HFFc6 (cell line): ENCODE results near the gene NNT. TPM values are rescaled to one million over a fixed set of nuclear protein-coding genes. Genes with fewer than 3 reads are reported as not detected.

Experiments
- DNase-seq: peaks from one replicate; pipeline ENCODE4 v3.0.0-alpha.2; 2018
- H3K27ac Mint-ChIP-seq: 2 replicates; pipeline ENCODE4 v1.8.0; 2020; ENCODE audit warnings: mild to moderate bottlenecking, mixed read lengths
- H3K27me3 Mint-ChIP-seq: 2 replicates; pipeline ENCODE4 v1.8.0; 2021; ENCODE audit warnings: mild to moderate bottlenecking, moderate library complexity, mixed read lengths; ENCODE audit not compliant: insufficient read depth
- H3K36me3 Mint-ChIP-seq: 2 replicates; pipeline ENCODE4 v1.8.0; 2021; ENCODE audit warnings: low read depth, mixed read lengths
- H3K4me1 Mint-ChIP-seq: 2 replicates; pipeline ENCODE4 v1.8.0; 2020; ENCODE audit warnings: low read depth, mixed read lengths
- H3K4me3 Mint-ChIP-seq: 2 replicates; pipeline ENCODE4 v1.8.0; 2020; ENCODE audit warnings: mild to moderate bottlenecking, moderate library complexity, mixed read lengths
- H3K9me3 Mint-ChIP-seq: 2 replicates; pipeline ENCODE4 v1.8.0; 2020; ENCODE audit warnings: mild to moderate bottlenecking, mixed read lengths
- total RNA-seq, 6 experiments: library from RNA; stranded (reverse); fragmentation: NEBNext Ultra II Directional; extraction: Animal tissue kit (Norgen Biotek cat#: 25700); gene quantifications; 2 replicates in 1 of 6; 3 replicates in 5 of 6; pipeline ENCODE4 v1.2.3, GENCODE V29; 2021
- TF ChIP-seq, protein P1 (sequence below): fragments of 200-600 bp; sonication (generic); IDR thresholded peaks from 2 replicates; pipeline ENCODE4 v1.5.0; 2021; ENCODE audit warnings: antibody characterized with exemption, mild to moderate bottlenecking

The NNT gene
- total RNA-seq, 6 experiments from 2014 or later = 52.9 to 64.0 (median 59.6) TPM

DNA sequence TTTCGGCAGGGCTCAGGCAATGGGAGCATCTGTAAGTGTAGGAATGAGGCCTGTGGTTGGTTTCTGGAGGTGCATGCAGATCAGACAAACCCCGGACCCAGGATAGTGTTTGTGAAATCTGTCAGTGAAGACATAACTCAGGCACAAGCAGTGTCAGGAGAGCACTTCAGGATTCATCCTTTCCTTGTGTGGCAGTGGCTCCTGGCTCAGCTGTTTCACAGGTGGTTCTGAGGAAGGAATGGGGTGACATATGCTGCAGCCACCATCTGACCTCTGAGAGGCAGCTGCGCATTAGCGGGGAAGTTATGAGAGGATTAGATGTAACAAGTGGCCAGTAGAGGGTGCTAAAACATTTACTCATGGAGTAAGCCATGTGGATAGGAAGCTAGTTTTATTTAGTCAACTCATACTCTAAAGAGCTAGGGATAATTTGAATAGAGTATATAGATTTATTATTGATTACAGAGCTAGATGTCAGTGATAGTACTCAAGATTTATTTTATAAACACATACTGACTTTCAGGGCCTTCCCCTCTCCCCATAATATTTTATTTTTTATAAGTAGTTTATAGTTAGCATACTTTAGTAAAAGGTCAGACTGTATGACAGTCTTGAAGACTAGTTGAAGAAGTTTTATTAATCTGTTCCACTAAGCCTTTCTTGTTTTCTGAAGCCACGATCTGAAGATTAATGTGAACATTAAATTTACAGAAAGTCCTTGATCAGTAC, 28.4 kb downstream of the NNT start:
- peak; percentile 84 for DNase-seq
- H3K4me3 Mint-ChIP-seq = no peak overlapping the region
- H3K36me3 Mint-ChIP-seq = peaks cover 7% of the 10 kb centered on the region; the same call in 1 of the 2 replicates
- H3K27ac Mint-ChIP-seq = no peak overlapping the region
- peaks cover 14% of the 10 kb centered on the region for H3K4me1 Mint-ChIP-seq
- no peaks in the 10 kb centered on the region for H3K27me3 Mint-ChIP-seq
- H3K9me3 Mint-ChIP-seq = no peaks in the 10 kb centered on the region
- TF ChIP-seq, protein P1, sequence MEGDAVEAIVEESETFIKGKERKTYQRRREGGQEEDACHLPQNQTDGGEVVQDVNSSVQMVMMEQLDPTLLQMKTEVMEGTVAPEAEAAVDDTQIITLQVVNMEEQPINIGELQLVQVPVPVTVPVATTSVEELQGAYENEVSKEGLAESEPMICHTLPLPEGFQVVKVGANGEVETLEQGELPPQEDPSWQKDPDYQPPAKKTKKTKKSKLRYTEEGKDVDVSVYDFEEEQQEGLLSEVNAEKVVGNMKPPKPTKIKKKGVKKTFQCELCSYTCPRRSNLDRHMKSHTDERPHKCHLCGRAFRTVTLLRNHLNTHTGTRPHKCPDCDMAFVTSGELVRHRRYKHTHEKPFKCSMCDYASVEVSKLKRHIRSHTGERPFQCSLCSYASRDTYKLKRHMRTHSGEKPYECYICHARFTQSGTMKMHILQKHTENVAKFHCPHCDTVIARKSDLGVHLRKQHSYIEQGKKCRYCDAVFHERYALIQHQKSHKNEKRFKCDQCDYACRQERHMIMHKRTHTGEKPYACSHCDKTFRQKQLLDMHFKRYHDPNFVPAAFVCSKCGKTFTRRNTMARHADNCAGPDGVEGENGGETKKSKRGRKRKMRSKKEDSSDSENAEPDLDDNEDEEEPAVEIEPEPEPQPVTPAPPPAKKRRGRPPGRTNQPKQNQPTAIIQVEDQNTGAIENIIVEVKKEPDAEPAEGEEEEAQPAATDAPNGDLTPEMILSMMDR = peak; percentile 87

DNA sequence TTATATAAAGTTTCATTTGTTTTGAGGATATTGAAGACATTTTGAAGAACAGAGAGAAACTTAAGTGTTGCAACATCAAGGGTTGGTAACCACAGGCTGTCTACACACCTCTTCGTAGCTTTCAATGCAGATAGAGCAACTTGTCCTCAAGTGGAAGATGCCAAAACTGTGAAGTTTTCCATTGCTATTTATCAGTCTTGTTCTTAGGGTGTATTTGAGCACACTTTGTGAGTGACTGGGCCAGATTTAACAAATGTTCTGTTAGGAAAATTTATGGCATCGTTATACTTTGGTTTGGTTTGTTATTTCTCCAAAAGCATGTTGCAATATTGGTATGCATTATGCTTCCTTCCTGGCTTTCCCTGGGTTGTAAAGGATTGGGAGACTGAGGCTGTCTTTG, 31.6 kb downstream of the NNT start:
- H3K27me3 Mint-ChIP-seq = no peaks in the 10 kb centered on the region
- peaks cover 7% of the 10 kb centered on the region; the same call in 1 of the 2 replicates for H3K36me3 Mint-ChIP-seq
- no peaks in the 10 kb centered on the region for H3K9me3 Mint-ChIP-seq
- TF ChIP-seq, protein P1 = no peak
- H3K27ac Mint-ChIP-seq = no peak overlapping the region
- no peak overlapping the region for H3K4me3 Mint-ChIP-seq
- no peak for DNase-seq
- H3K4me1 Mint-ChIP-seq = peaks cover 28% of the 10 kb centered on the region

DNA sequence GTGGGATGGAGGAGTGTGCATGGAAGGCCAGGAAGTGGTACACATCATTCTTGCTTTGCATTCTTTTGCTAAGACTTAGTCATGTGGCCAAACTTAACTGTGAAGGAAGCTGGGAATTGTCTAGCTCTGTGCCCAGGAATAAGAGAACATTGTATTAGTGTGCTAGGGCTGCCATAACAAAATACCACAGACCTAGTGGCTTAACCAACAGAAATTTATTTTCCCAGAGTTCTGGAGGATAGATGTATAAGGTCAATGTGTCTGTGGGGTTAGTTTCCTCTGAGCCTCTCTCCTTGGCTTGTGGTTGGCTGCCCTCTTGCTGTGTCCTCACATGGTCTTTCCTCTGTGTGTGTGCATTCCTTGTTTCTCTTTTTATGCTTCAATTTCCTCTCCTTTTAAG, 32.4 kb downstream of the NNT start:
- H3K36me3 Mint-ChIP-seq = peaks cover 7% of the 10 kb centered on the region; the same call in 1 of the 2 replicates
- H3K4me3 Mint-ChIP-seq = no peak overlapping the region
- H3K4me1 Mint-ChIP-seq = peaks cover 28% of the 10 kb centered on the region
- H3K27me3 Mint-ChIP-seq = no peaks in the 10 kb centered on the region
- peak; percentile 3 for DNase-seq
- H3K9me3 Mint-ChIP-seq = no peaks in the 10 kb centered on the region
- TF ChIP-seq, protein P1 = no peak
- H3K27ac Mint-ChIP-seq = peak overlapping the region; percentile 13

DNA sequence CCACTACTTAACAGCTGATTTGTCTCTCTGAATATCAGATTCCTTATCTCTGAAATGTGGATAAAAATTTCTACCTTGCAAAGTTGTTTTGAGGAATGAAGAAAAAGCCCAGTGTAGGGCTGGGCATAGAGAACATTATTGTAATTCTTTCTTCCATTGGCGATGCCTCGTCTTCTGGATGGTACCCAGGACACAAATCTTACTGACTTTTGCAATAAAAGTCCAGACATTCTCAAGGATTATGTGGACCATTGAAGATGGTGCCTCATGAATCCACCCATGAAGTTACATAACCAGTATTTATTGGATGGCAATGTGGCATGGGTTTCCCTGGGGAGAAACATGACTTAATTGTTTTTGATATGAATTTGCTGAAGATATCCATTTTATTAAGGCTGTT, 33.1 kb downstream of the NNT start:
- TF ChIP-seq, protein P1 = no peak
- peaks cover 28% of the 10 kb centered on the region for H3K4me1 Mint-ChIP-seq
- H3K36me3 Mint-ChIP-seq = peaks cover 7% of the 10 kb centered on the region; the same call in 1 of the 2 replicates

DNA sequence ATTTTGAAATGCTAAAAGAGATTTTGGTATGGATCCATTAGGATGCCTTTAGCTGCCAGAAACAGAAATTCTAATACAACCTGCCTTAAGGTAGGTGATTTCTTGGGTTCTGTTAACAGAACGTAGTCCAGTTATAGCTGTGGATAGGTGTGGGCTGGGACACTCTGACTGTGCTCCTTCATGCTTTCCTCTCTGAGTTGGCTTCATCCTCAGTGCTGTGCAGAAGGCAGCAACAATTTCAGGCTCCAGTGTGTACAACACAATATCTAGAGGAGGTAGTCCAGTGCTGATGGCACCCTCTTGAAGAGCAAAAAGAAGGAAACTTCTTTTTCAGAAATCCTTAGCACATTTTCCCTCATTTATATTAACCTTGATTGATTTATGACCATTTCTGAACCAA, 34.4 kb downstream of the NNT start:
- no peak for DNase-seq
- Mint-ChIP-seq H3K36me3 (peaks cover 7% of the 10 kb centered on the region; the same call in 1 of the 2 replicates), H3K4me3 (no peak overlapping the region), H3K4me1 (peaks cover 28% of the 10 kb centered on the region), H3K27ac (no peak overlapping the region), H3K9me3 (no peaks in the 10 kb centered on the region), H3K27me3 (no peaks in the 10 kb centered on the region)
- TF ChIP-seq, protein P1 = no peak

More for the DNA sequence above, 33.1 kb downstream of the NNT start:
- H3K9me3 Mint-ChIP-seq = no peaks in the 10 kb centered on the region
- H3K27ac Mint-ChIP-seq = no peak overlapping the region
- DNase-seq = no peak
- no peaks in the 10 kb centered on the region for H3K27me3 Mint-ChIP-seq
- no peak overlapping the region for H3K4me3 Mint-ChIP-seq
